NCI-H1417 treated with DMSO at 0.1 percent for 48 hours (cell line): ENCODE data around the gene COL7A1.
"Not testable (repeated sequence)": the region's sequence is repeated elsewhere in the genome, so short reads cannot be mapped to it uniquely, and the experiment has no call there.

Source experiments
- DNase-seq: peaks from one replicate; lab custom pipeline; 2025; lab: John Stamatoyannopoulos, UW

Gene COL7A1

DNA sequence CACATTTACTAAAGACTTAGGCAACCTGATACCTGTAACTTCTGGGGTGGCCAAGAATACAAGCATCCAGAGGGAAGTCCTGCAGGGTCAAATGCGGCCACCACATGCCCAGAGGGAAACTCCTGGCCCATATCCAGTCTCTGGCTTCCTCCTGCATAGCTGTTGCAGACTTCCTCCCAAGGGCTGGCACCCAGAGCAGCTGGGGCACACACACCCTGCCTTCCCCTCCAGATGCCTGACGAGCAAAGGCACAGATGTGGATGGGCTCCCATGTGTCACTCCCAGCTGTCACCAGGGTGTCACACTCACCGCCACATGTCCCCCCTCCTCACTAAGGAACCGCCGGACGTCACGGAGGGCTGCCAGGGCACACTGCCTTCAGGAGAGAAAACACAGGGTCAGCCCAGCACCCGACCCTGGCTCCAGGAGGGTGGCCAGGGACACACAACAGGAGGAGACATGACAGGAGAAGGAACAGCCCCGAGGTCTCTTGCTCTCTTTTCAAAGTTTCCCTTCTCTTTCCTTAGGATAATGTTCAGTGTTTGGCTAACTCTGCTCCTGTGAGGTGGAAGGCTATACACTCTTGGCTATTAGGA, 51.8 kb downstream of the COL7A1 start:
- no peak for DNase-seq

GRCh38 chr3:48538451-48538850, 56.7 kb downstream of the COL7A1 start:
- DNase-seq: no peak

GRCh38 chr3:48536785-48537184, 58.3 kb downstream of the COL7A1 start:
- DNase-seq: no peak

DNA sequence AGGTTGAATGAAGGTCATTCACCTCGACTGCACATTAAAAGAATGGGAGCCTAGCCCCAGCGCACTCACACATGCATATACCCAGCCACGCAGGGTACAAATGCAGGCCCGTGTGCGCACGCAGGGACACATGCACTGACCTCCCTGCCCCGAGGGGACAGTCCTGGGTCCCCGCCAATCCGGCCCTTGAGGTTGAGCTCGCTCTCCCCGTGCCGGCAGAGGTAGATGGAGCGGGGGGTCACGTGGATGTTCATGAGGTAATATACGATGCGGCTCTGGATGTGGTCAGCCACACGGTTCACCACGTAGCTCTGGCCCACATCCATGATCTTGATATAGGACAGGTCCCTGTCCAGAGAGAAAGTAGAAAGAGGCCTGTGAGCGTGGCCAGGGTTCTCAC, 59.0 kb downstream of the COL7A1 start:
- DNase-seq: no peak

DNA sequence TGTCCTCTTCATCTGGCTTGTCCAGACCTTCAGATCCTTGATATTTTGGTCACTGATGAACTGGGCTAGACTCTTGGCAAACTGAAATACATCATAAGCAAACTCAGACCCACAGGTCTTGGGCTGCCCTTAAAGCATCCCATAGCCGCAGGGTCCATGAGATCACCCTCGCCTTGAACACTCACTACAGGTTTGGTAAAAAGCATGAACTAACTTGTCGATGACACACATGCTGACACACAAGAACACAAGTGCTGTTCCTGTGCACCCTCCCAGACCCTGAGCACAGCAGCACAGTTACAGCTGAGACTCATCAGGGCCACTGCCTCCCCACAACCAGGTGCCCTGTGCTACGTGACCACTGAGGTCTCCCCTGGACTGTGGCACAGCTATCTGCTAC, 59.6 kb downstream of the COL7A1 start:
- no peak for DNase-seq

GRCh38 chr3:48532977-48533337, 62.2 kb downstream of the COL7A1 start:
- DNase-seq: no peak

GRCh38 chr3:48532271-48532976, 62.7 kb downstream of the COL7A1 start:
- no peak for DNase-seq

DNA sequence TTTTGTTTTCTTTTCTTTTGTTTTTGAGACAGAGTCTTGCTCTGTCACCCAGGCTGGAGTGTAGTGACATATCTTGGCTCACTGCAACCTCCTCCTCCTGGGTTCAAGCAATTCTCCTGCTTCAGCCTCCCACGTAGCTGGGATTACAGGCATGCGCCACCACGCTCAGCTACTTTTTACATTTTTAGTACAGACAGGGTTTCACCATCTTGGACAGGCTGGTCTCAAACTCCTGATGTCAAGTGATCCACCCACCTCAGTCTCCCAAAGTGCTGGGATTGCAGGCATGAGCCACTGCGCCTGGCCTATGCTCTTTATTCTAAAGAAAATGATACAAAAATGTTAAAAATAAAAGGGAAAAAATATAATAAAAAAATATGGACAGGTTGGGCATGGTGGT, 64.4 kb downstream of the COL7A1 start:
- not testable (repeated sequence) for DNase-seq

- no peak for DNase-seq
Measured at GRCh38 chr3:48528754-48529153, 66.4 kb downstream of the COL7A1 start.

DNA sequence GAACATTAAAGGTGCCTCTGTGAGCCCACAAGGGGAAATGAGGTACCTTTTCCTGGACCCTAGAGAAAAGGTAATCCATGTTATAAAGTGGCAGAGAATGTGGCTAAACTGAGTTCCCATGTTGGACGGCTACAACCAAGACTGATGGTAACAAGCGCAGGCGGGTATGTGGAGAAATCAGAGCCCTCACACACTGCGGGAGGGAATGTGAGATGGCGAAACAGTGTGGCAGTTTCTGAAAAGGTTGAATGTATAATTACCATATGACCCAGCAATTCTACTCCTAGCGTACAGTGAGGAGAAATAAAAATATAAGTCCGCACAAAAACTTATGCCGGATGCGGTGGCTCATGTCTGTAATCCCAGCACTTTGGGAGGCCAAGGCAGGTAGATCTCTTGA, 67.1 kb downstream of the COL7A1 start:
- no peak for DNase-seq

- DNase-seq: no peak
Measured at GRCh38 chr3:48524970-48525369, 70.2 kb downstream of the COL7A1 start.

GRCh38 chr3:48521635-48522034, 73.5 kb downstream of the COL7A1 start:
- no peak for DNase-seq

GRCh38 chr3:48519277-48519643, 75.9 kb downstream of the COL7A1 start:
- DNase-seq: no peak

- no peak for DNase-seq
Measured at GRCh38 chr3:48518638-48519276, 76.4 kb downstream of the COL7A1 start.

DNA sequence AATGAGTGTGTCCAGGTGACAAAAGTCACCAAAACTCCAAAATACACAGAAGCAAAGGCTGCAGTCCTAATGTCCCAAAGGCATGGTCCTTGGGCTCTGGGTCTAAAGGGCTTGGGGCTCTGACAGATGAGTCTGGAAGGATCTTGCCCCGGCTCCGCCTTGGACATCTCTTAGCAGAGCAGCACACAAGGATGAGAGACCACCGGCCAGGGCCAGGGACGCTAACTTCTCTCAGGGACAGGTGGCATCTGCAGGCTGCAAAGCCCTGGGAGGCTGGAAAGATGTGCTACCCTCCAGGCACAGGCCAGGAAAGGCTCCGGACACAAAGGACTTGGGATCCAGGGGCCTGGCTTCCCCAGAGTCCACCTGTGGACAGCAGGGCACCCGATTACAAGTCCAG, 77.1 kb downstream of the COL7A1 start:
- no peak for DNase-seq

DNA sequence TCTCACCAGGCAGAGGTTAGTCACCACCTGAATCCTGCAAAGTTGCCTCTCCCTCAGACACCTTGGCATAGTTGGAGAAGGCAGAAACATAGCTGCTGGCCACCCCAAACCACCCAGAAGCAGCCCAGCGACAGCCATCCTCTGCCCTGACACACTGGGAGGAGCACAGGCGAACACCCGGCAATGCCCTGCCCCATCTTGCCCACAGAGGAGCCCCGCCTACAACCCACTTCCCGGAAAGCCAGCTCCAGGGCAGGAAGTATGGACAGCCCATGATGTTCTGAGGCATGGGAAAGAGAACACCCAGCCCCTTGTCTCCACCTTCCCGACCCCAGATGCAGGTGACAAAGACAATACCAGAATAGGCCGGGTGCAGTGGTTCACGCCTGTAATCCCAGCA, 78.6 kb downstream of the COL7A1 start:
- no peak for DNase-seq

GRCh38 chr3:48514431-48515227, 80.5 kb downstream of the COL7A1 start:
- DNase-seq: no peak
